Measurements from ENCODE around the gene SLC15A5.

Gene SLC15A5

GRCh38 chr12:16277585-16277984 is at the start of gene SLC15A5:
Gene SLC15A5 (minus strand): TSS chr12:16277685. CDS start chr12:16277685, 0 bp downstream.
- no peak for DNase-seq

DNA sequence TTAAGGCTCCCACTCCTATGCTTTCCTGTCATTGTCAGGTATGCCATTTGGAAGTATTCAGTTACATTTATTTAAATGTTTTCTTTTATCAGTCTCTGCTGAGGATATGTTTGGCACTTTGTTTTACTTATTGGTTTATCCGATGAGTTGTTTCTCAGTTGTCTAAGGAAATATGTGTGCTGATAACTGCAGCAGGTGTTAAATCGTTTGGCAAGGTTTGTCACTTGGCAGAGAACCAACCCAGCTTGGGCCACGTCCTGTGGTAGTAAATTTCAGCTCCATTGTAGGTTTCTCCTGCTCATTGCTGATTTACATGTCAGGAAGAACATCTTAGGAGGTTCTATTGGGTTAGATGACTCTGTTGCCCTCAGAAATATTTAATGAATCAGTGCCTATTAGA is 47.9 kb upstream of the SLC15A5 start:
- no peak for DNase-seq

DNA sequence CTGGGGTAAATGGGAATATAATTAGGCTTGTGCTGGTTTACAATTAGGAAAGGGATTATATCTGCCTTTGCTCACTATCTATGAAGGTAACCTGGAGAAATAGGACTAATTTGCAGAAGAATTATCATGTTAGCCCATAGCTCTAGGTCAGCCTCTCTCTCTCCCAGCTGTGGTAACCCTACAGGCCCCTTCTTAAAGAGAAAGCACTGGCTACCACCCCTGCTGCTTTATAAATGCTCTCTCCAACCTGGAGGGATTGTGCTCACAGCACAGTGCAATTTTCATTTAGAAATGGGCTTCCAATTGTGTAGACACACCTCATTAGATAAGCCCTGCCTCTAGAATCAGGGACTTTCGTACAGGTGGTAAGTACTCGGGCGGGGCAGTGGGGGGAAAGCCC is 47.3 kb upstream of the SLC15A5 start:
- DNase-seq, result no peak

- DNase-seq, result no peak
Measured at GRCh38 chr12:16324272-16324671, 46.8 kb upstream of the SLC15A5 start.

DNA sequence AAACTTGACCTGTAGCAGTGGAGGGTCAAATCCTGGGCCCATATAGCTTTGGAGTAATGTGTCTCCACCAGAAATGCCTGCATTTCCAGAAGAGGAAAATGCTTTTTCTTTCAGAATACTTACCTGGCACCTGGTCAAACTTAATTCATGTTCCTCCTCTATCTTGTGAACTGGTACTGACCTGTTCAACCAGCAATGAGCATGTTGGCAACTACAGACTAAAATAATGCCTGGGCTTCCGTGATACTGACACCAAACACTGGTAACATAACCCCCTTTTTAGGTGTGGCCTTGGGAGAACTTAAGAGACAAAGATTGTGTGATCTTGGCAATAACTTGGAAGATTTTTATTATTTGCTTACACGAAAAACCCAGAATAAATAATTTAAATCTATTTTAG is 46.2 kb upstream of the SLC15A5 start:
- no peak for DNase-seq

GRCh38 chr12:16323010-16323409 is 45.5 kb upstream of the SLC15A5 start:
- DNase-seq, result no peak

GRCh38 chr12:16310934-16311333 is 33.4 kb upstream of the SLC15A5 start:
- no peak for DNase-seq

GRCh38 chr12:16307856-16308475 is 30.5 kb upstream of the SLC15A5 start:
- DNase-seq, result no peak

- no peak for DNase-seq
Measured at GRCh38 chr12:16303939-16304338, 26.5 kb upstream of the SLC15A5 start.

DNA sequence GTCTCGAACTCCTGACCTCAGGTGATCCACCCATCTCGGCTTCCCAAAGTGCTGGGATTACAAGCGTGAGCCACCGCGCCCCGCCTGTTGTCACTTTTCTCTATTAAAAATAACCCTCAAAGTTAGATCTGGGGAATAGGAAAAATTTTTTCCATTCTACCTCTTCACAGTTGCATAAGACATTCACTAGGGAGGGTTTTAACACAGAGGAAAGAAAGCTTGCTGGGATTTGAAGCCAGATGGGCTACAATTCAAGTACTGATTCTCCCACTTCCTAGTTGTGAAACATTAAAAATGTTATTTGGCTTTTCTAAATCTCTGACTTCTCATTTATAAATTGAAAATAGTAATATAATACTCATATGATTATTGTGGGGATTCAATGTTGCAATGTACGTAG is 23.3 kb upstream of the SLC15A5 start:
- DNase-seq, result no peak

DNA sequence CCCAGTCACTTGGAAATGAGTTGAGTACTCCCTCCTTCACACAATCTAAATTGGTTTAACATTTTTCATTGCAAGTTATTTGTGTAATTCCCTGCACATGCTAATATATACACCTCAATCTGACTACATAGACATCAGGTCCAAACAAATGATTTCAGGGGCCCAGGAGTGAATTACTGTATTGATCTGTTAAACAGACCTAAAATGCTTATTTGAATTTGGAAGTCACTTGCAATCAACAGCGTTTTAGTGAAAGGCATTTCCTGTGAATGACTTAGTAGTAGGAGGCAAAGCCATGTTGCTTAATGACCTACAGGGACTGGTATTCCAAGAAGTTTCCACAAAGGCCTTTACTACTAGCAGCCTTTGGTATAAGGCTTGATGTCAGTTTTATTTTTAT is 22.6 kb upstream of the SLC15A5 start:
- no peak for DNase-seq

DNA sequence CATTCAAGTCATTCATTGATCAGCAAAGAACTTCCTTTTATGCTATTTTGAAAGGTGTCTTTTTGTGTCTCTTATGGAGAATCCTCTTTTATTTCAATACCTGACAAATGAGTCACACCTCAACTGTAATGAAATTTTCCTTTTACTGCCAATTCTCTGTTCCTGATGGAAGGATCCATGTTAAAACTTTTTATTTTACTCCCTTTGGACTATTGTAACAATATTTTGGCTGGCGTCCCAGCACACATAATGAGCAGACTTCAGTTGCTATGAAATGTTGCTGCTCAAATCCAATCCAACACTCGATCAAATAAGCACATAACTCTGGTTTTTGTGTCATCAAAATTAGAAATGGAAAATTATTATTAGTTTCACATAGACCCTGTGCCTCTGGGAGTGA is 21.9 kb upstream of the SLC15A5 start:
- DNase-seq, result no peak

- no peak for DNase-seq
Measured at GRCh38 chr12:16297521-16297920, 20.0 kb upstream of the SLC15A5 start.

DNA sequence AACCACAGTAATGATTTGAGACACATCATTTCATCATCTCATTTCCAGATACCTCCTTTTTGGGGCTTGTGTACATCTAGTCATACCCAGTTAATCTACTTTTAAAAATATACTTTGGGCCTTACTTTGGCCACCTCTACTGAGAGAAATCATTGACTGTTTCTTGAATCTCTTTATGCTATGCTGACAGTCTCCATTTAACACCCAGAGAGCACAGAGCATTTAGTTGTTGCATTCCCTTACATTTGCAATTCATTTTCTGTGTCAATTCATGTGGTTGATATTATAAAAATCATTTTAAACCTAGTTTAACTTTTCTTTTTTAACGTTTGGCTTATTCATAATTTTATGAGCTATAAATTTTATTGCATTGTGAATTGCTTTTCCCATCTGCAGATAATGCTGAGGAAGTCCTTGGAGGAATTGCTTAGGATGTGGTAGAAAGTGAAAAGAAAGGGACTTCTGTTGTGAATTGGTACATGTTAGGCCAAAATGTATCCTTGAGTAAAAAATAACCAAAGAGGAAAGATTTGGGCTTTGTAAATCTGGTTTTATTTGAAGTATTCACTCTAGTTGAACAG is 17.0 kb upstream of the SLC15A5 start:
- DNase-seq, result no peak

DNA sequence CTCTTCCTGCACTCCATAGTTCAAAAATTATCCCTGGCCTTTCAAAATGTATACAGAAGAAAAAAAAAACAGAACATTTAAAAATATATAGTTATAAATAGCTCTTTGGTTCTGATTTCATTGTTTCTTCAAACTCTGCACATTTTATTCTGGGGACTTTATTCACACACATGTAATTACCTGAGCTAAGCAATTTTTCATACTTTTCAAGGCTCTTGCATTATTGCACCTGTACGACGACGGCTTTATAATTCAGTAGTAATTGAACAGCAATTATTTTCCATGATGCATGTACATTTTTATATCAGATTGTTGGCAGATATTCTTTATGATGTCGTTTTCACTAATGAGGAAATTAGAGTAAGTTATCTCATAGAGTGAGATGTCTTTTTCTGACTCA is 13.5 kb upstream of the SLC15A5 start:
- no peak for DNase-seq

- DNase-seq, result no peak
Measured at GRCh38 chr12:16285586-16285985, 8.1 kb upstream of the SLC15A5 start.

DNA sequence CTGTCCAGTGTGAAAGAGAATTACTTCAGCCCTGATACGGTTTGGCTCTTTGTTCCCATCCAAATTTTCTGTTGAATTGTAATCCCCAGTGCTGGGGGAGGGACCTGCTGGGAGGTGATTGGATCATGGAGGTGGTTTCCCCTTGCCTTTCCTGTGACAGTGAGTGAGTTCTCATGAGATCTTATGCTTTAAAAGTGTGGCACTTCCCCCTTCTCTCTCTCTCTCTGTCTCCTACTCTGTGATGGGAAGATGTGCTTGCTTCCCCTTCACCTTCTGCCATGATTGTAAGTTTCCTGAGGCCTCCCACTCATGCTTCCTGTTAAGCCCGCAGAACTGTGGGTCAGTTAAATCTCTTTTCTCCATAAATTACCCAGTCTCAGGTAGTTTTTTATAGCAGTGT is 5.5 kb upstream of the SLC15A5 start:
- DNase-seq, result no peak

GRCh38 chr12:16282081-16282480 is 4.6 kb upstream of the SLC15A5 start:
- no peak for DNase-seq

DNA sequence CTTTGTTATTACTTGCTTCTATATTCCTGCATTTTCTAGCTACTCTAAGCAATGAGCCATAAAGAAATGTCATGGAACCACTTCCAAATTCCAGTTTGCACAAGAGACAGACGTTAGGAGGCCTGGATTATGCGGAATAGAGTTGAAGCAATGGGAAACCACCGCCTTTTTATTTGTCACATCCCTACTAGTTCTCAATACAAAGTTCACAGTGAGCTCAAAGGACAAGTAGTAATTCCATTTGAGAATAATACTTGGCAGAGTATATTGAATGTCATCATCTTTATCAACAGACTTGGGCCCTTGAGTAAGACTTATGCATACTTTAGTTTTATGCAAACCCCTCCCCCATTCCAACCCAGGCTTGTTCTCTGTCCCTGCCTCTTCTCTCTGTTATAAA is 3.7 kb upstream of the SLC15A5 start:
- no peak for DNase-seq

- no peak for DNase-seq
Measured at GRCh38 chr12:16272222-16272621, 5.3 kb downstream of the SLC15A5 start.

- DNase-seq, result no peak
Measured at GRCh38 chr12:16271062-16271461, 6.4 kb downstream of the SLC15A5 start.

- DNase-seq, result no peak
Measured at GRCh38 chr12:16269946-16270345, 7.5 kb downstream of the SLC15A5 start.

- no peak for DNase-seq
Measured at GRCh38 chr12:16266085-16266484, 11.4 kb downstream of the SLC15A5 start.

- DNase-seq, result no peak
Measured at GRCh38 chr12:16261944-16262475, 15.5 kb downstream of the SLC15A5 start.

- no peak for DNase-seq
Measured at GRCh38 chr12:16260206-16260605, 17.3 kb downstream of the SLC15A5 start.

Measured in activated CD4-positive, CD25-positive, alpha-beta regulatory T cell treated with anti-CD3 and anti-CD28 coated beads, Interleukin-2, amount 50 U/mL, for 72 hours (primary cell).